ENCODE results near the gene MPV17L. TPM values are rescaled to one million over a fixed set of nuclear protein-coding genes. Genes with fewer than 3 reads are reported as not detected.
A peak's percentile ranks its signal among the peaks of the same experiment; 100 is the strongest.
"Not testable (repeated sequence)": the region's sequence is repeated elsewhere in the genome, so short reads cannot be mapped to it uniquely, and the experiment has no call there.

MPV17L gene
- total RNA-seq, 2 experiments from 2014 or later, result not detected

DNA sequence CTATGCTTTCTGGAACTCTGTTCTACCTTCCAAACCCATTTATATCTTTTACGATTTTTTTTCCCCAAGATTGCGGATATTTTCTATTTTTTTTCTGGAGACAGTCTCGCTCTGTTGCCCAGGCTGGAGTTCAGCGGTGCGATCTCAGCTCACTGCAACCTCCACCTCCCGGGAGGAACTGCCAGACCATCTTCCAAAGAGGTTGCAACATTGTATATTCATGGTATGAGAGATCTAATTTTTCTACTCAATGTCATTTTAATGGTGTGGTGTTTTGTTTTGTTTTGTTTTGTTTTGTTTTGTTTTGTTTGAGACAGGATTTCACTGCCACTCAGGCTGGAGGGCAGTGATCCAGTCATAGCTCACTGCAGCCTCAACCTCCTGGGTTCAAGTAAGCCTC, 30.3 kb downstream of the MPV17L start:
- Mint-ChIP-seq H3K27me3 (peaks cover 9% of the 10 kb centered on the region), H3K36me3 (ENCODE audit: low read depth) (no peaks in the 10 kb centered on the region), H3K9me3 (no peaks in the 10 kb centered on the region), H3K27ac (no peak overlapping the region), H3K4me1 (peaks cover 3% of the 10 kb centered on the region), H3K4me3 (no peak overlapping the region)
- ChIA-PET POLR2A (no interaction called here), CTCF (no interaction called here)
- DNase-seq, result no peak

DNA sequence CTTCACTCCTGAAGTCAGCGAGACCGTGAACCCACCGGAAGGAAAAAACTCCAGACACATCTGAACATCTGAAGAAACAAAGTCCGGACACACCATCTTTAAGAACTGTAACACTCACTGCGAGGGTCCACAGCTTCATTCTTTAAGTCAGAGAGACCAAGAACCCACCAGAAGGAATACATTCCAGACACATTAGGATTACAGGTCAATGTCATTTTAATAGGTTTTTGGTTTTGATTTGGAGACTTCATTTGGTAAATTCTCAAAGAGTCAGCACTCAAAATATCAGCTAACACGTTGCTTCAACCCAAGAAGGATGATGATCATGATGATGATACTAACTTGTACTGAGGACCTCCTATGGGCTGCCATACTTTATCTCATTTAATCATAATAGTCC, 31.2 kb downstream of the MPV17L start:
- Mint-ChIP-seq H3K4me1 (peaks cover 3% of the 10 kb centered on the region), H3K27ac (no peak overlapping the region), H3K36me3 (ENCODE audit: low read depth) (no peaks in the 10 kb centered on the region), H3K4me3 (no peak overlapping the region), H3K27me3 (peaks cover 7% of the 10 kb centered on the region), H3K9me3 (no peaks in the 10 kb centered on the region)
- POLR2A ChIA-PET, result no interaction called here
- DNase-seq, result no peak
- CTCF ChIA-PET, result interaction anchor here (1.0 kb wide), 1 partner anchor 48 kb away, joined by 4 read pairs; no protein-coding TSS in a partner anchor

DNA sequence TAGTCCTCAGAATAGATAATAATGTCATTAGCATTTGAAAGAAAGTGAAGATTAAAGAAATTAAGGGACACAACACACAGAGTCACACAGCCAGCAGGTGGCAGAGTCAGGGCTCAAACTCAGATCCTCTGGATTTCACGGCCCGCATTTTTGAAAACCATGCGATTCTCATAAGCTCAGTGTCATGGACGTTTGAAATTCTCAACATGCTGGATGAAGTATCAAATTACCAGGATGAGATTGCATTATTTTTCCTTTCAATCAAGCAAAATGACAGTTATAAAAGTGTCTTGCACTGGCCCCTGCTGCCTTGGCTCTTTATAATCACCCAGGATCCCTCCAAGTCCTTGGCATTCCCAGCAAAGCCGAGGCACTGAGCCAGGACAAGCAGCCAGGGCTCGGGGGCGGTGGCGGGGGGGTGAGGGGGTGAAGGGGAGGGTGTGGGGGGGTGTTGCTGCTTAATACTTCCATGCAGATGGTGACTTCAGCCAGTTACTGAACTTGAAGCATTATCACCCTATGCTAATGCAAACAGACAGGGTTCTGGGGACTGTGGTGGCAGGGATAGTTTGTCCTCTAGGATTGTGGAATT, 32.2 kb downstream of the MPV17L start:
- H3K4me1 Mint-ChIP-seq, result peaks cover 3% of the 10 kb centered on the region
- POLR2A ChIA-PET, result no interaction called here
- H3K27me3 Mint-ChIP-seq, result peaks cover 4% of the 10 kb centered on the region
- no peaks in the 10 kb centered on the region for H3K36me3 Mint-ChIP-seq (ENCODE audit: low read depth)
- H3K4me3 Mint-ChIP-seq, result no peak overlapping the region
- no peaks in the 10 kb centered on the region for H3K9me3 Mint-ChIP-seq
- CTCF ChIA-PET, result interaction anchor here (1.0 to 1.2 kb wide), 2 partner anchors 47 to 194 kb away, joined by 3 to 4 read pairs; no protein-coding TSS in a partner anchor
- peak; percentile 59 for DNase-seq
- no peak overlapping the region for H3K27ac Mint-ChIP-seq

DNA sequence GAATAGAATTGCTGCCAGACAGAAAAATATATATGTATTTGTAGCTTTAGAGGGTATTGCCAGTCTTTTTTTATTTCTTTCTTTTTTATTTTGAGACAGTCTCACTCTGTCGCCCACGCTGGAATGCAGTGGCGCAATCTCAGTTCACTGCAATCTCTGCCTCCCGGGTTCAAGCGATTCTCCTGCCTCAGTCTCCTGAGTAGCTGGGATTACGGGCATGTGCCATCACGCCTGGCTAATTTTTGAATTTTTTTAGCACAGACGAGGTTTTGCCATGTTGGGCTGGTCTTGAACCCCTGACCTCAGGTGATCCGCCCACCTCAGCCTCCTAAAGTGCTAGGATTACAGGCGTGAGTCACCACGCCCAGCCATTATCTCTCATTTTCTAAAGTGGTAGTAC, 35.3 kb downstream of the MPV17L start:
- POLR2A ChIA-PET; H3K27ac Mint-ChIP-seq; H3K4me3 Mint-ChIP-seq; H3K36me3 Mint-ChIP-seq (ENCODE audit: low read depth); H3K9me3 Mint-ChIP-seq; CTCF ChIA-PET; DNase-seq: not testable (repeated sequence)
- peaks cover 20% of the 10 kb centered on the region for H3K27me3 Mint-ChIP-seq
- H3K4me1 Mint-ChIP-seq, result peaks cover 15% of the 10 kb centered on the region

DNA sequence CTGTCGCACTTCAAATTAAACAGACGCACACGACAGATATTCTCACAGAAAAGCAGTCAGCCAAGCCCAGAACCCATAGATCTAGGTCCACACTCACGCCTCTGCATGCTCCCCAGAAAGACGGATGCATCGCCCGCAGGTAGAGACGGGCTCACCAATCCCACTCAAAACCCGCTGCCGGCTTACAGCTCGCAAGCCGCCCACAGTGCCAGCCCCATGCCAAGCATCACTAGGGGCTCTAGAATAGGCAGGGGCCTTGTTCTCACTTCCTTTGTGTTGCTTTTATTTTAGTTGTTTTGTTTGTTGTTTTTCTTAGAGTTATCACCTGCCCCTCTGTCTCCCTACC, 38.5 kb downstream of the MPV17L start:
- Mint-ChIP-seq H3K36me3 (ENCODE audit: low read depth) (no peaks in the 10 kb centered on the region), H3K27ac (no peak overlapping the region)
- CTCF ChIA-PET, result no interaction called here

DNA sequence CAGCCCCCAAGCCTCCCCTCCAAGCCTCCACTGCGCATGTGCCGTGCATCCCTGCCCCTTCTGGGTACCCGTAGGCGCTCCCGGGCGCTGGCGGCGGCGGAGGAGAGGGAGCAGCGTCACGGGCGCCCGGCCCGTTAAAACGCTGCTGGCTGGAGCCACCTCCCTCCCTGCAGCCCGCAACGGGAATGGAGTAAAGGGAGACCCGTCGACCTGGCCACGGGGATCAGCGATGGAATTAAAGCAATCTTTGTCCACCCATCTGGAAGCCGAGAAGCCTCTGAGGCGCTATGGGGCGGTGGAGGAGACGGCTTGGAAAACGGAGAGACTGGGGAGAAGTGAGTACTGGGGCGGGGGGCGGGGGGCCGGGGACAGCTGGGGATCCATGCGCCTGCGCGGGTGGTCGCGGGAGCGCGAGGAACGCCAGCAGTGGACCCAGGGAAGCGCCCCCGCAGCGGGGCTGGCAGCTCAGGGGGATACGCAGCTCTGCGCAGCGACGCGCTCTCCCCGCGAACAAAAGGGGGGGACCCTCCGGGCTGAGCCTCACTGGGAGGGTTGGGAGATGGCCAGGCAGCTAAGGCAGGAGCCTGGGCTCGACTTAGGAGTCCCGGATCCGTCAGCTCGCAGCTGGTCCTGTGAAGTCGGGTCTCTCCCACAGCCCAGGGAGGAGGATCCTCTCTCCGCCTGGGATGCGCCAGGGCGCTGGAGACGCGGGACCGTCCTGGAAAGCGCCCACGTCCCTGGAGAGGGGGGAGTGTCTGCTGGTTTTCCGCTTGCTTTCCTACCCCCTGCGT, 39.1 kb downstream of the MPV17L start, which contains the start of gene BMERB1:
TSS of gene BMERB1 (plus strand) at position 164 of the 791 bp plus-strand sequence. CDS start at position 230, 66 bp downstream.
- peak; percentile 29 for DNase-seq
- ChIA-PET CTCF (no interaction called here), POLR2A (no interaction called here)
- Mint-ChIP-seq H3K9me3 (no peaks in the 10 kb centered on the region), H3K36me3 (ENCODE audit: low read depth) (no peaks in the 10 kb centered on the region), H3K27ac (peak within 1 kb of the TSS; percentile 74), H3K4me1 (peaks cover 13% of the 10 kb centered on the region), H3K4me3 (peak within 1 kb of the TSS; percentile 76), H3K27me3 (peaks cover 23% of the 10 kb centered on the region)

More for the DNA sequence above, 38.5 kb downstream of the MPV17L start:
- peak overlapping the region; percentile 76 for H3K4me3 Mint-ChIP-seq
- POLR2A ChIA-PET, result no interaction called here
- H3K27me3 Mint-ChIP-seq, result peaks cover 23% of the 10 kb centered on the region
- DNase-seq, result no peak
- H3K9me3 Mint-ChIP-seq, result no peaks in the 10 kb centered on the region
- peaks cover 13% of the 10 kb centered on the region for H3K4me1 Mint-ChIP-seq

DNA sequence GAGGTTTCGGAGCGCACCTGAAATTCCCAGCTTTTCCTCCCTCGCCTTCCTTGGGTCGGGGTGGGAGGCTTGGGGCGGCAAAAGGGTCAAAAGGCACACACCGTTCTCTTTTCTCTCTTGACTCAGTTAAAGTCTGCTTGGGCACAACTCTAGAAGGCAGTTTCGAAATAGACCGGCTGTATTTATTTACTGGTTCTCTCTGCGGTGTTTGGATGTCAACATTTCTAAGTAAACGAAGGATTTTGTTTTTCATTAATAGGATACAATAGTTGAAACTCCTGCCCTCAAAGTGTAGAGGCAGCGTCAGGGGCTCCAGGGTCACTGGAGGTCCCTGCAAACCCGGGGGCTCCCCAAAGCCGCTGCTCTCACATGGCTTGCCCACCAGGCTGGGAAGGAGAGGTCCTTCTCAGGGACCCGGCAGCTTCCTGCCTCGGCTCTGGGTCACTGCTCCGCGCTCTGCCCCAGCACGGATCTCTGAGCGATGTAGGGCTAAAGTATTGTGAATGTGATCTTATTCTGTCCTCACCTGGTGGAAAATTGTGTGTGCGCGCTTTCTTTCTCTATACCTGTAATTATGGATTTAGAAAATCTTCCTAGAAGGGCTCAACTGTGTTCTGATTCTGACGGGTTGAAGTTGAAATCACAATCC, 39.8 kb downstream of the MPV17L start:
- Mint-ChIP-seq H3K27ac (no peak overlapping the region), H3K27me3 (peaks cover 23% of the 10 kb centered on the region), H3K4me3 (peak overlapping the region; percentile 76), H3K4me1 (peaks cover 13% of the 10 kb centered on the region), H3K9me3 (no peaks in the 10 kb centered on the region), H3K36me3 (ENCODE audit: low read depth) (no peaks in the 10 kb centered on the region)
- DNase-seq, result no peak
- CTCF ChIA-PET, result no interaction called here
- POLR2A ChIA-PET, result no interaction called here

DNA sequence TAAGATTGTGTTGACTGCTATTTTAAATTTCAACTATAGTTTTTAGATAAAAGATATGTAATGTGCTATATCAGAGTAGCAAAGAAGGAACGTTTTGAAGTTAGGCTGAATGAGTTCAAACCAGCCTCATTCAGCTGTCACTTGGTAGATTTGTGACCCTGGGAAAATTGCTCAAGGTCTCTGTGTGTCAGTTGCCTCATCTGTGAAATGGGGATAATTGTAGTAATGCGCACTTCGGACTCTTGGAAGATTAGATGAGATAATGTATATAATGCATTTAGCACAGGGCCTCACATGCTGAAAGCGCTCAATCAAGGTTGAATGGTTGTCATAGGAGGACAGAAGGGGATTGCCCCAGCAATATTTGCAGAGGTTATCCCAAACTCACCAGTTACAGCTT, 43.5 kb downstream of the MPV17L start:
- Mint-ChIP-seq H3K36me3 (ENCODE audit: low read depth) (no peaks in the 10 kb centered on the region), H3K4me3 (no peak overlapping the region), H3K9me3 (no peaks in the 10 kb centered on the region), H3K27me3 (peaks cover 16% of the 10 kb centered on the region), H3K4me1 (peaks cover 9% of the 10 kb centered on the region), H3K27ac (no peak overlapping the region)
- ChIA-PET CTCF (no interaction called here), POLR2A (no interaction called here)
- DNase-seq, result no peak

DNA sequence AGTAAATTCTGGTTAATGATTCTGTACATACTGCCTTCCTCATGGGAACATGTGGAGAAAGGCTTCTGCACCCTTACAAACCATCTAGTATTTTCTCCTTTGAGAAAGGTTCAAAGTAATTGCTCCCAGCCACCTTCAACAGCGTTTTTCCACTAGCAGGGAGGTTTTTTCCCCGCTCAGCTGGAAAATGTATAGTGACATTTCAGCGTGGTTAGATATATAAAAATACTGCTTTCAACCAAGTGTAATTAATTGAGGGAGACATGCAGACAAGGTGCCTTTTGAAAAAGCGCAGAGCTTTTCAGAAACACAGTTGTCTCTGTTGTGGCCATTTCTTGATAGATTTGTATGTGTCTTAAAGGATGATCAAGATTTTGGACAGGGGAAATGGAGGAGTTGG, 44.0 kb downstream of the MPV17L start:
- H3K4me1 Mint-ChIP-seq, result peaks cover 9% of the 10 kb centered on the region
- ChIA-PET POLR2A (no interaction called here), CTCF (no interaction called here)
- no peak for DNase-seq
- H3K27me3 Mint-ChIP-seq, result peaks cover 14% of the 10 kb centered on the region
- H3K27ac Mint-ChIP-seq, result no peak overlapping the region
- H3K36me3 Mint-ChIP-seq (ENCODE audit: low read depth), result no peaks in the 10 kb centered on the region
- peaks cover 3% of the 10 kb centered on the region for H3K9me3 Mint-ChIP-seq
- H3K4me3 Mint-ChIP-seq, result no peak overlapping the region

DNA sequence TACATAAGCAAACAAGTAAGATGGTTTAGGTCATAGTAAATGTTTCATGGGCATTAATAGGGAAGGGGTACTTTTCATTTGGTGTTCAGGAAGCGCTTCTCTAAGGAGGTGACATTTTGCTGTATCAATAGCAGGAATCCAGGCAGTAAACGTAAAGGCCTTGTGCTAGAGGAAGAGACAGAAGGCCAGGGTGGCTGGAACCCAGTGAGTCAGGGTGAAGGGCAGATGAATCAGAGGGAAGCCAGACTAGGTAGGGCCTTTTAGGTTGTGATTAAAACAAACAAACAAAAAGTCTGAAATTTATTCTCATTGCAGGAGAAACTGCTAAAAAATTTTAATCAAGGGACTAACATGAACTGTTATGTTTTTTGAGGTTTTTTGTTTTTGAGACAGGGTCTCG, 45.3 kb downstream of the MPV17L start:
- Mint-ChIP-seq H3K36me3 (ENCODE audit: low read depth) (no peaks in the 10 kb centered on the region), H3K9me3 (peaks cover 11% of the 10 kb centered on the region), H3K4me1 (peaks cover under 1% of the 10 kb centered on the region), H3K27ac (no peak overlapping the region), H3K27me3 (peaks cover 4% of the 10 kb centered on the region), H3K4me3 (no peak overlapping the region)
- CTCF ChIA-PET, result no interaction called here
- DNase-seq, result no peak
- POLR2A ChIA-PET, result no interaction called here

DNA sequence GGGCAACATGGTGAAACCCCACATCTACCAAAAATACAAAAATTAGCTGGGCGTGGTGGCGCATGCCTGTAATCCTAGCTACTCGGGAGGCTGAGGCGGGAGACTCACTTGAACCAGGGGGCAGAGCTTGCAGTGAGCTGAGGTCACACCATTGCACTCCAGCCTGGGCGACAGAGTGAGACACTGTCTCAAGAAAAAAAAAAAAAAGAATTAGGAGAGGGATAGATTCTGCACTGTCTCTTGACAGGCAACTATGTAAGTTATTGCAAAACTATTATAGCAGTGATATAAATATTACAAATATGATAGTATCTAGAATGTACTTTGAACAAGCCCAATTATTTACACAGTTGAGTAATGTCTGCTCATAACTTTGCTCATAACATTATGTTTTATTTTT, 46.6 kb downstream of the MPV17L start:
- H3K36me3 Mint-ChIP-seq (ENCODE audit: low read depth); H3K27ac Mint-ChIP-seq; H3K4me1 Mint-ChIP-seq; DNase-seq; POLR2A ChIA-PET; H3K4me3 Mint-ChIP-seq; H3K27me3 Mint-ChIP-seq; CTCF ChIA-PET: not testable (repeated sequence)
- H3K9me3 Mint-ChIP-seq, result peaks cover 13% of the 10 kb centered on the region

DNA sequence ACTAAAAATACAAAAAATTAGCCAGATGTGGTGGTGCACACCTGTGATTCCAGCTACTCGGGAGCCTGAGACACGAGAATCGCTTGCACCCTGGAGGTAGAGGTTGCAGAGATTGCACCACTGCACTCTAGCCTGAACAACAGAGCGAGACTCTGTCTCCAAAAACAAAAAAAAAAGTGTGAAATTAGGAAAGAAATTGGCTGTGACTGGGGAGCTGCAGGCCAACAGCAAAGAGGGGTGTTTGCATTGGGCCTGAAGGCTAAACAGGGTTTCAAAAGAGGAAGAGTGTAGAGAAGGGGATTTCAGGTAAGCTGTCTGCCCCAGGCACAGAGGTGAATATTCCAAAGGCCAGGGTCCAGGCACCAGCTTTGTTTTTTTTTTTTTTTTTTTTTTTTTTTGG, 48.2 kb downstream of the MPV17L start:
- Mint-ChIP-seq H3K9me3 (peaks cover 13% of the 10 kb centered on the region), H3K27ac (no peak overlapping the region), H3K27me3 (peaks cover 5% of the 10 kb centered on the region), H3K36me3 (ENCODE audit: low read depth) (no peaks in the 10 kb centered on the region), H3K4me1 (no peaks in the 10 kb centered on the region), H3K4me3 (no peak overlapping the region)
- CTCF ChIA-PET, result no interaction called here
- DNase-seq, result no peak
- POLR2A ChIA-PET, result no interaction called here

DNA sequence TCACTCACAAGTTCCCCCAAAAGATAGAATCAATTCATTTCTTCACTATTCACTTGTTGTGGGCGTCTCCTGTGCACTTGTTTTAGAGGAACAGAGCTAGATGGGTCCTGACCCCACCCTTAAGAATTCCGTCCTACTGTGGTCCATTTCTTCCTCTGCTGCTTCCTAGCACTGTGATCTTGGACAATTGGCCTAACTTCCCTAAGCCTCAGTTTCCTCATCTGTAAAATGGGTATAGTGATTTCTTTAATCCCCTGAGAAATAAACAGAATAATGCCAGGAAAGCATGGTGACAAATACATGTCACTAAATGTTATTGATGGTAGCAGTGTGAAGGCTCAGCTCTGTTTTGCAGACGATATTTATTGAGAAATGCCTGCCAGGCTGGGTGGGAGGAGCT, 48.7 kb downstream of the MPV17L start:
- CTCF ChIA-PET, result interaction anchor here (0.6 kb wide), 1 partner anchor 199 kb away, joined by 4 read pairs; the partner anchor contains the start of gene MARF1
- DNase-seq, result no peak
- no peaks in the 10 kb centered on the region for H3K36me3 Mint-ChIP-seq (ENCODE audit: low read depth)
- H3K4me1 Mint-ChIP-seq, result no peaks in the 10 kb centered on the region
- no peak overlapping the region for H3K27ac Mint-ChIP-seq
- POLR2A ChIA-PET, result no interaction called here
- H3K9me3 Mint-ChIP-seq, result peaks cover 13% of the 10 kb centered on the region
- H3K4me3 Mint-ChIP-seq, result no peak overlapping the region
- peaks cover 5% of the 10 kb centered on the region for H3K27me3 Mint-ChIP-seq
